Body of pancreas (tissue), 4 donors: ENCODE measurements around the gene BIVM. TPM values are rescaled to one million over a fixed set of nuclear protein-coding genes. Genes with fewer than 3 reads are reported as not detected.

Experiments
- ATAC-seq: fragments of 150-250 bp; one replicate; pipeline ENCODE4 v1.9.1; 2016
- DNase-seq, 4 donors: peaks; one replicate each; pipeline ENCODE4 v3.0.0-alpha.2; 2019
- H3K27ac ChIP-seq, 4 donors: fragments of 200-600 bp; sonication (generic); 1 replicate in 3 of 4; 2 replicates in 1 of 4; pipeline versions ENCODE4 v1.5.1 to v1.6.1; 2016 to 2019; ENCODE audit warnings: mild to moderate bottlenecking in 1 of 4, mixed read lengths in 1 of 4, moderate library complexity in 1 of 4
- H3K27me3 ChIP-seq, 2 donors: fragments of 200-600 bp; sonication (generic); one replicate each; pipeline ENCODE4 v1.6.0; 2016; ENCODE audit warnings: mild to moderate bottlenecking in 1 of 2
- H3K36me3 ChIP-seq, 2 donors: fragments of 200-600 bp; sonication (generic); replicated peaks in 1 of 2; 2 replicates each; pipeline ENCODE4 v1.5.1; 2016; ENCODE audit warnings: low read depth in 2 of 2; ENCODE audit not compliant: insufficient read depth in 1 of 2
- H3K4me1 ChIP-seq: fragments of 200-600 bp; sonication (generic); one replicate; pipeline ENCODE4 v1.6.0; 2016
- H3K4me3 ChIP-seq, 2 donors: fragments of 200-600 bp; sonication (generic); 1 replicate in 1 of 2; 2 replicates in 1 of 2; pipeline ENCODE4 v1.5.1; 2016 to 2019
- H3K9me3 ChIP-seq, 3 donors: fragments of 200-600 bp; sonication (generic); 1 replicate in 2 of 3; 2 replicates in 1 of 3; pipeline ENCODE4 v1.5.1; 2016
- CTCF ChIP-seq, 7 experiments: fragments of 450-650 bp in 4 of 7; fragments of 200-600 bp in 3 of 7; sonication (generic) in 3 of 7; IDR thresholded peaks; one replicate each; pipeline ENCODE4 v1.5.1; 2016 to 2019; ENCODE audit warnings: antibody characterized with exemption in 7 of 7
- POLR2A ChIP-seq, 3 donors: fragments of 450-650 bp; IDR thresholded peaks; one replicate each; pipeline ENCODE4 v1.6.1; 2016; ENCODE audit warnings: antibody characterized with exemption in 3 of 3, mild to moderate bottlenecking in 2 of 3
- WGBS, 2 donors: methylation state at CpG; one replicate each; pipeline ENCODE4 v1.1.5; 2017; 5-methylcytosine and 5-hydroxymethylcytosine counted together
- intact Hi-C: fragments of 100-400 bp; cut with DNase I; formaldehyde crosslinking; loops from one replicate; pipeline ENCODE4 v1.15.1; 2023
- total RNA-seq, 2 donors: library from RNA; depleted of rRNA; stranded (reverse); fragments of >200 nt; gene quantifications; one replicate each; pipeline ENCODE4 v1.1.0, GENCODE V29; 2016

Gene BIVM
- total RNA-seq, 2 donors from 2014 or later: 15.8 to 18.9 TPM

- no peak for TF ChIP-seq CTCF (IDR thresholded peaks at IDR 0.05)
- TF ChIP-seq POLR2A (IDR thresholded peaks at IDR 0.05): no peak
- Histone ChIP-seq H3K9me3 (no peaks in the 10 kb centered on the region), H3K4me1 (peaks cover 6% of the 10 kb centered on the region), H3K27ac (no peak overlapping the region), H3K4me3 (no peak overlapping the region), H3K36me3 (peaks cover 0 to 41% of the 10 kb centered on the region in 2 donors), H3K27me3 (no peaks in the 10 kb centered on the region)
- intact Hi-C loops: no loop called here
- ATAC-seq: no peak
- 87 to 89% methylated on average over 7 of the region's 7 CpGs for WGBS, 2 donors
- no peak for DNase-seq
These were observed 73.2 kb downstream of the BIVM start for GRCh38 chr13:102872131-102872530.

DNA sequence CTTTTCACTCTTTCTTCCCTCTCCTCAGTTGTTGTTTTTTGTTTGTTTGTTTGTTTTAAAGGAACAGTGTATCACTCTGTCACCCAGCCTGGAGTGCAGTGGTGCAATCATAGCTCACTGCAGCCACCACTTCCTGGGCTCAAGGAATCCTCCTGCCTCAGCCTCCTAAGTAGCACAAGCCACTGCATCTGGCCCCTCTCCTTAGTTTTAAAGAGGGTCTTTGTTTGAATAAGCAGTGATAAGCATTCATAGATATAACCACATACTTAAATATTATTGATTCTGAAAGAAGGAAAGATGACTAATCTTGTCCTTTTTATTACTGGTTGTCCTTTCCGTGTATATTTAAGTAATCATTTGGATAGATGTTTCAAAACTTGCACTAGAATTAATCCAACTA lies 73.6 kb downstream of the BIVM start:
- no peak overlapping the region for H3K27ac ChIP-seq

DNA sequence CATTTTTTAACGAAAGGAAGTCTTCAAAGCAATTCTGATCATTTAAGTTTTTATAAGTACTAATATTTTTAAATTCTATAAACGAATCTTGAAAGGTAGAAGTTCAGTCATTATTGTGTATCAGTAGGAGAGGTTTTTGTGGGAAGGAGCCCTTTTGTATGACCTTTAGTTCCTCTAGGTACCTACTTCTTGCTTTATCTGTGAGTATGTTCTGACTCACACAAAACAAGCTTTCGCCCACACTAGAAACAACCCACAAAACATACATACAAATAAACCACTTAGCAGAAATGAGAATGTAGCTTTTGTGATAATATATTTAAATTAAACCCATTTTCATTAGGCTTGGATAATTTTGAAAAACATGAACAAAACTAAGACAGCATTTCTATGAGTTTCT lies 74.7 kb downstream of the BIVM start:
- TF ChIP-seq CTCF (IDR thresholded peaks at IDR 0.05) (no peak), POLR2A (IDR thresholded peaks at IDR 0.05) (no peak)
- no peaks in the 10 kb centered on the region for H3K9me3 ChIP-seq
- intact Hi-C loops: no loop called here

More for the DNA sequence above, 73.6 kb downstream of the BIVM start:
- Histone ChIP-seq H3K27me3 (no peaks in the 10 kb centered on the region), H3K4me1 (peaks cover 6% of the 10 kb centered on the region), H3K36me3 (peaks cover 0 to 37% of the 10 kb centered on the region in 2 donors), H3K9me3 (no peaks in the 10 kb centered on the region), H3K4me3 (no peak overlapping the region)
- DNase-seq (no peak), ATAC-seq (no peak)
- 61 to 74% methylated on average over 1 of the region's 1 CpG for WGBS, 2 donors
- intact Hi-C loops: no loop called here
- TF ChIP-seq CTCF (IDR thresholded peaks at IDR 0.05): no peak
- no peak for TF ChIP-seq POLR2A (IDR thresholded peaks at IDR 0.05)

GRCh38 chr13:102875256-102875655 lies 76.3 kb downstream of the BIVM start:
- no peak for TF ChIP-seq CTCF (IDR thresholded peaks at IDR 0.05)
- no peak for TF ChIP-seq POLR2A (IDR thresholded peaks at IDR 0.05)
- Histone ChIP-seq H3K36me3 (peaks cover 0 to 27% of the 10 kb centered on the region in 2 donors), H3K4me3 (no peak overlapping the region), H3K9me3 (no peaks in the 10 kb centered on the region), H3K4me1 (peaks cover 6% of the 10 kb centered on the region), H3K27me3 (no peaks in the 10 kb centered on the region), H3K27ac (no peak overlapping the region)
- WGBS, 2 donors: 85 to 89% methylated on average over 4 of the region's 4 CpGs
- ATAC-seq (no peak), DNase-seq (no peak)
- intact Hi-C loops: no loop called here

More for the DNA sequence above, 74.7 kb downstream of the BIVM start:
- Histone ChIP-seq H3K27ac (no peak overlapping the region), H3K4me3 (no peak overlapping the region), H3K4me1 (peaks cover 6% of the 10 kb centered on the region), H3K36me3 (peaks cover 0 to 31% of the 10 kb centered on the region in 2 donors), H3K27me3 (no peaks in the 10 kb centered on the region)
- 48 to 52% methylated on average over 3 of the region's 3 CpGs for WGBS, 2 donors
- ATAC-seq (no peak), DNase-seq (no peak)

DNA sequence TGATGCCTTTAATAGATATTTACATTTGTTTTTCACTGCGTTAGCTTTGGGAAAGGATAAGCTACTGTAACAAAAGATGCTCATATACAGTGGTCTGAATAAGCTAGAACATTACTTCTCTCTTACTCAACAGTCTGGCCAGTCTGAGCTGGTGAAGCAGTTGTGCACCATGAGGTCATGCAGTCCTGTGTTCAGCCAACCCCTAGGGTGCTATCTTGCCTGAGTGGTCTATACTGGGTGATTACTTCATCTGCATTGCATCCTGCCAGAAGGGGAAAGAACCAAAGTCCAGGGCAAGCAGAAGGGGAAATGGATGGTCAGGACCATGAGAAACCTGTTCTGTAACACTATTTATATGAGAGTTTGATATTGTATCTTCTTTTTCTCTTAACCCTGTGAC lies 78.4 kb downstream of the BIVM start:
- WGBS, 2 donors: 96 to 100% methylated on average over 1 of the region's 1 CpG
- TF ChIP-seq POLR2A (IDR thresholded peaks at IDR 0.05) (no peak), CTCF (IDR thresholded peaks at IDR 0.05) (no peak)
- H3K4me1 ChIP-seq: no peaks in the 10 kb centered on the region
- intact Hi-C loops: no loop called here
- H3K4me3 ChIP-seq: no peak overlapping the region
- peaks cover 0 to 25% of the 10 kb centered on the region in 2 donors for H3K36me3 ChIP-seq
- no peaks in the 10 kb centered on the region for H3K9me3 ChIP-seq
- no peaks in the 10 kb centered on the region for H3K27me3 ChIP-seq
- ATAC-seq: no peak
- H3K27ac ChIP-seq: no peak overlapping the region
- no peak for DNase-seq
